WTC11 (cell line): ENCODE measurements around the gene FA2H. TPM values are rescaled to one million over a fixed set of nuclear protein-coding genes. Genes with fewer than 3 reads are reported as not detected.

Experiments used
- ATAC-seq: fragments of 200-7000 bp; cut with Tn5 transposase; 2 replicates; pipeline ENCODE4 v1.10.0; 2021; ENCODE audit warnings: mild to moderate bottlenecking, moderate library complexity
- CTCF ChIA-PET: fragments of 300-600 bp; sonication (Branson Sonifier 250); formaldehyde crosslinking; loops from one replicate; lab custom pipeline; 2021; ENCODE audit warnings: antibody characterized with exemption; lab: Charles Lee
- POLR2A ChIA-PET: fragments of 350-600 bp; sonication (Branson Sonifier 250); formaldehyde crosslinking; loops from one replicate; lab custom pipeline; 2021; ENCODE audit warnings: antibody characterized with exemption; lab: Charles Lee
- DNase-seq: peaks from one replicate; pipeline ENCODE4 v3.0.0; 2021; ENCODE audit warnings: low spot score
- H3K27ac Mint-ChIP-seq: 2 replicates; pipeline ENCODE4 v1.8.0; 2021; ENCODE audit warnings: mixed read lengths
- H3K27me3 Mint-ChIP-seq: 2 replicates; pipeline ENCODE4 v1.8.0; 2021; ENCODE audit warnings: low read depth, mild to moderate bottlenecking, moderate library complexity, mixed read lengths
- H3K36me3 Mint-ChIP-seq: 2 replicates; pipeline ENCODE4 v1.8.0; 2021; ENCODE audit warnings: mixed read lengths
- H3K4me1 Mint-ChIP-seq: 2 replicates; pipeline ENCODE4 v1.8.0; 2022; ENCODE audit warnings: mixed read lengths
- H3K4me3 Mint-ChIP-seq: 2 replicates; pipeline ENCODE4 v1.8.0; 2021; ENCODE audit warnings: mild to moderate bottlenecking, moderate library complexity, mixed read lengths
- H3K9me3 Mint-ChIP-seq: 2 replicates; pipeline ENCODE4 v1.8.0; 2021; ENCODE audit warnings: mixed read lengths
- ARID4B ChIP-seq: sonication (generic); formaldehyde crosslinking; IDR thresholded peaks from 2 replicates; pipeline ENCODE4 v1.8.0; 2023; ENCODE audit warnings: missing genetic modification reagents, mild to moderate bottlenecking, borderline replicate concordance
- ATF1 ChIP-seq: sonication (generic); formaldehyde crosslinking; IDR thresholded peaks from 2 replicates; pipeline ENCODE4 v1.8.1; 2023; ENCODE audit warnings: mild to moderate bottlenecking, moderate library complexity, missing genetic modification reagents
- CTCF ChIP-seq: fragments of 200-600 bp; IDR thresholded peaks from 2 replicates; pipeline ENCODE4 v1.8.0; 2022; ENCODE audit warnings: antibody characterized with exemption
- GABPB1 ChIP-seq: sonication (generic); formaldehyde crosslinking; IDR thresholded peaks from 2 replicates; pipeline ENCODE4 v1.8.1; 2023; ENCODE audit warnings: mild to moderate bottlenecking, missing genetic modification reagents
- GTF2I ChIP-seq: fragments of 250-450 bp; sonication (Bioruptor Pico); conservative IDR thresholded peaks from 2 replicates; pipeline ENCODE4 v1.4.0; 2021; ENCODE audit warnings: mild to moderate bottlenecking
- IRF2 ChIP-seq: sonication (generic); formaldehyde crosslinking; IDR thresholded peaks from 2 replicates; pipeline ENCODE4 v1.8.0; 2022; ENCODE audit warnings: low read depth, missing genetic modification reagents, borderline replicate concordance
- JUN ChIP-seq: sonication (generic); formaldehyde crosslinking; IDR thresholded peaks from 2 replicates; pipeline ENCODE4 v1.8.0; 2023; ENCODE audit warnings: mild to moderate bottlenecking, missing genetic modification reagents
- MAX ChIP-seq: sonication (generic); formaldehyde crosslinking; IDR thresholded peaks from 2 replicates; pipeline ENCODE4 v1.8.0; 2022; ENCODE audit warnings: mild to moderate bottlenecking, missing genetic modification reagents
- NFE2L1 ChIP-seq: sonication (generic); formaldehyde crosslinking; IDR thresholded peaks from 2 replicates; pipeline ENCODE4 v1.8.1; 2023; ENCODE audit warnings: missing genetic modification reagents
- RELA ChIP-seq: sonication (generic); formaldehyde crosslinking; IDR thresholded peaks from 2 replicates; pipeline ENCODE4 v1.8.1; 2022; ENCODE audit warnings: missing genetic modification reagents, mild to moderate bottlenecking, borderline replicate concordance
- STAT6 ChIP-seq: sonication (generic); formaldehyde crosslinking; conservative IDR thresholded peaks from 2 replicates; pipeline ENCODE4 v1.8.1; 2023; ENCODE audit warnings: mild to moderate bottlenecking, low read depth, missing genetic modification reagents, moderate library complexity
- ZNF138 ChIP-seq: sonication (generic); formaldehyde crosslinking; conservative IDR thresholded peaks from 2 replicates; pipeline ENCODE4 v1.8.1; 2022; ENCODE audit warnings: mild to moderate bottlenecking, moderate library complexity, missing genetic modification reagents
- ZNF219 ChIP-seq: sonication (generic); formaldehyde crosslinking; IDR thresholded peaks from 2 replicates; pipeline ENCODE4 v1.8.0; 2023; ENCODE audit warnings: missing genetic modification reagents, mild to moderate bottlenecking, borderline replicate concordance
- ZNF671 ChIP-seq: fragments of 250-450 bp; sonication (Bioruptor Pico); IDR thresholded peaks from 2 replicates; pipeline ENCODE4 v1.8.0; 2021; ENCODE audit warnings: mild to moderate bottlenecking
- total RNA-seq: library from RNA; stranded (reverse); gene quantifications from 3 replicates; pipeline ENCODE4 v1.2.3, GENCODE V29; 2021
- TF ChIP-seq, protein P1 (sequence below): fragments of 250-450 bp; sonication (Bioruptor Pico); IDR thresholded peaks from 2 replicates; pipeline ENCODE4 v1.9.0; 2021; ENCODE audit warnings: moderate library complexity, mild to moderate bottlenecking, inconsistent platforms, borderline replicate concordance
- TF ChIP-seq, protein P2 (sequence below): sonication (generic); formaldehyde crosslinking; IDR thresholded peaks from 2 replicates; pipeline ENCODE4 v1.8.1; 2023; ENCODE audit warnings: mild to moderate bottlenecking, moderate library complexity, missing genetic modification reagents
- TF ChIP-seq, protein P3 (sequence below): sonication (generic); formaldehyde crosslinking; IDR thresholded peaks from 2 replicates; pipeline ENCODE4 v1.8.1; 2023; ENCODE audit warnings: mild to moderate bottlenecking, missing genetic modification reagents
- TF ChIP-seq, protein P4 (sequence below): sonication (generic); formaldehyde crosslinking; IDR thresholded peaks from 2 replicates; pipeline ENCODE4 v1.8.0; 2022; ENCODE audit warnings: mild to moderate bottlenecking, missing genetic modification reagents

The FA2H gene
- total RNA-seq, 1 experiment from 2014 or later, result 10.9 TPM

DNA sequence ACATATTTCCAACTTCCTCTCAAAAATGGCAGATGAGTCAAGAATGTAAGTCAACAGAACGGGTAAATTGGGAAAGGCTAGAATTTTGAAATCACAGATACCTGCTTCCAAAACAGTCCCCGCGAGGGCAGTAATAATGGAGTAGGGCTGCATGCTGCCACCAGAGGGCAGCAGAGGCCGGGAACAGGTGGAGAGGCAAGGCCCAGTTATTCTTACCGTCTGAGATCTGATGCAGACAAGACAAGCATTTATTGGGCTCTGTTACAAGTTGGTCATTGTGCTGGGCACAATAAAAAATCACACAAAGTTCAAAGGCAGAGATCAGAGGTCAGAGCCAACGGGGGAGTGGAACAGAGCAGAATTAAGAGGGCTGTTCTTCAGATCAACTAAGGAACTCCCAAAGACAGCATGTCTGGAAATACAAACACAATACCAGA, 65.2 kb downstream of the FA2H start (continued):
- no peak for TF ChIP-seq ZNF138 (CRISPR knock-in tag)
- TF ChIP-seq CTCF, result peak; percentile 90

DNA sequence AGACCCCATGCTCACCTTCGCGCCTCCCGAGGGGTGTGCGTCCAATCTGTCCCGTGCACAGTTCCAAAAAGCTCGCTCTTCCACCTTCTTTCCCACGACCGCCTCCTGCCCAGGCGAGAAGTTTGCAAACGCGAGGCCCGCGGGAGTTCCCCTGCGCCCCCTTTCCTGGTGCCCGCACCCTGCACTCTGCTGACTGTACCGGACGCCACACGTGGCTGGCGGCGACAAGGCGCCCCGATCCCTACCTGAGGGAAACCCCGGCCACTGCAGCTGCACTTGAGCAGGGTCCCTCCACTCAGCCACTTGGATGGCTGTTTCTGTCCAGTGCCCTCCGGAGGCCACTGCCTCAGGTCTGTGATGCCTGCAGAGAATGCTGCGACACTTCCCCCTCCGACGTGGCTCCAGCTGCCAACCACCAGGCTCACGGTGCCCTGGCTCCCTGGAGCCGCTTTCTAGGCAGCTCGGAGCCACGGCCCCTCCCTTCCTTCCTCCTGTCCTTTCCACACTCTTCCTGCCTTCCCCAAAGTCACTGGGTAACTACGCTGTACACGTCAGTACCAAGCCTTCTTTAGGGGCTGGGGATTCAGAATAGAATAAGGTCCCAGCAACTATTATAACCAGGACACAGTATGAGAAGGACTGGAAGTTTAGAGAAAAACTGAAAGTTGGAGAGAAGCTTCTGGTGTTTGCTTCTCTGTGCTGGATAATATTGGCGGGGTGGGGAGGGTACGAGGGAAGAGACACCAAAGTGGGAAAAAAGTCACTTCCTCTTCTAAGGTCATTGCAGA, 74.0 kb downstream of the FA2H start, which contains the start of gene MLKL:
TSS of gene MLKL (minus strand) at position 425 of the 788 bp plus-strand sequence. CDS start 5,105 bp downstream, outside the sequence.
- Mint-ChIP-seq H3K36me3 (0 out of 2 replicates have a peak, but pooled peaks cover 1% of the 10 kb centered on the region), H3K4me3 (peak within 1 kb of the TSS; percentile 91), H3K4me1 (peaks cover 21% of the 10 kb centered on the region), H3K27me3 (peaks cover 38% of the 10 kb centered on the region), H3K27ac (peak within 1 kb of the TSS; percentile 88), H3K9me3 (no peaks in the 10 kb centered on the region)
- ChIA-PET CTCF (interaction anchor here (0.6 to 3.2 kb wide), 10 partner anchors 10 to 164 kb away, joined by 3 to 26 read pairs (median 6); partner anchors contain the start of gene RFWD3), POLR2A (interaction anchor here (1.4 kb wide), 1 partner anchor 34 kb away, joined by 4 read pairs; the partner anchor contains the start of gene RFWD3)
- ATAC-seq (peak; percentile 74), DNase-seq (peak; percentile 57)
- TF ChIP-seq, protein P1, sequence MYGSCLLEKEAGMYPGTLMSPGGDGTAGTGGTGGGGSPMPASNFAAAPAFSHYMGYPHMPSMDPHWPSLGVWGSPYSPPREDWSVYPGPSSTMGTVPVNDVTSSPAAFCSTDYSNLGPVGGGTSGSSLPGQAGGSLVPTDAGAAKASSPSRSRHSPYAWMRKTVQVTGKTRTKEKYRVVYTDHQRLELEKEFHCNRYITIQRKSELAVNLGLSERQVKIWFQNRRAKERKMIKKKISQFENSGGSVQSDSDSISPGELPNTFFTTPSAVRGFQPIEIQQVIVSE (CRISPR knock-in tag), result no peak
- TF ChIP-seq ZNF219 (no peak), ZNF671 (CRISPR knock-in tag) (no peak), GABPB1 (CRISPR knock-in tag) (peak; percentile 15; the same call in 1 of the 2 replicates), STAT6 (CRISPR knock-in tag) (no peak), JUN (CRISPR knock-in tag) (no peak), IRF2 (CRISPR knock-in tag) (no peak), GTF2I (CRISPR knock-in tag) (no peak), ATF1 (CRISPR knock-in tag) (no peak), RELA (CRISPR knock-in tag) (no peak), MAX (peak; percentile 93), ARID4B (CRISPR knock-in tag) (no peak), NFE2L1 (CRISPR knock-in tag) (no peak)
- TF ChIP-seq, protein P2, sequence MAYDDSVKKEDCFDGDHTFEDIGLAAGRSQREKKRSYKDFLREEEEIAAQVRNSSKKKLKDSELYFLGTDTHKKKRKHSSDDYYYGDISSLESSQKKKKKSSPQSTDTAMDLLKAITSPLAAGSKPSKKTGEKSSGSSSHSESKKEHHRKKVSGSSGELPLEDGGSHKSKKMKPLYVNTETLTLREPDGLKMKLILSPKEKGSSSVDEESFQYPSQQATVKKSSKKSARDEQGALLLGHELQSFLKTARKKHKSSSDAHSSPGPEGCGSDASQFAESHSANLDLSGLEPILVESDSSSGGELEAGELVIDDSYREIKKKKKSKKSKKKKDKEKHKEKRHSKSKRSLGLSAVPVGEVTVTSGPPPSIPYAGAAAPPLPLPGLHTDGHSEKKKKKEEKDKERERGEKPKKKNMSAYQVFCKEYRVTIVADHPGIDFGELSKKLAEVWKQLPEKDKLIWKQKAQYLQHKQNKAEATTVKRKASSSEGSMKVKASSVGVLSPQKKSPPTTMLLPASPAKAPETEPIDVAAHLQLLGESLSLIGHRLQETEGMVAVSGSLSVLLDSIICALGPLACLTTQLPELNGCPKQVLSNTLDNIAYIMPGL (CRISPR knock-in tag), result peak; percentile 83; the same call in 1 of the 2 replicates
- TF ChIP-seq, protein P3, sequence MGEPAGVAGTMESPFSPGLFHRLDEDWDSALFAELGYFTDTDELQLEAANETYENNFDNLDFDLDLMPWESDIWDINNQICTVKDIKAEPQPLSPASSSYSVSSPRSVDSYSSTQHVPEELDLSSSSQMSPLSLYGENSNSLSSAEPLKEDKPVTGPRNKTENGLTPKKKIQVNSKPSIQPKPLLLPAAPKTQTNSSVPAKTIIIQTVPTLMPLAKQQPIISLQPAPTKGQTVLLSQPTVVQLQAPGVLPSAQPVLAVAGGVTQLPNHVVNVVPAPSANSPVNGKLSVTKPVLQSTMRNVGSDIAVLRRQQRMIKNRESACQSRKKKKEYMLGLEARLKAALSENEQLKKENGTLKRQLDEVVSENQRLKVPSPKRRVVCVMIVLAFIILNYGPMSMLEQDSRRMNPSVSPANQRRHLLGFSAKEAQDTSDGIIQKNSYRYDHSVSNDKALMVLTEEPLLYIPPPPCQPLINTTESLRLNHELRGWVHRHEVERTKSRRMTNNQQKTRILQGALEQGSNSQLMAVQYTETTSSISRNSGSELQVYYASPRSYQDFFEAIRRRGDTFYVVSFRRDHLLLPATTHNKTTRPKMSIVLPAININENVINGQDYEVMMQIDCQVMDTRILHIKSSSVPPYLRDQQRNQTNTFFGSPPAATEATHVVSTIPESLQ (CRISPR knock-in tag), result no peak
- TF ChIP-seq, protein P4, sequence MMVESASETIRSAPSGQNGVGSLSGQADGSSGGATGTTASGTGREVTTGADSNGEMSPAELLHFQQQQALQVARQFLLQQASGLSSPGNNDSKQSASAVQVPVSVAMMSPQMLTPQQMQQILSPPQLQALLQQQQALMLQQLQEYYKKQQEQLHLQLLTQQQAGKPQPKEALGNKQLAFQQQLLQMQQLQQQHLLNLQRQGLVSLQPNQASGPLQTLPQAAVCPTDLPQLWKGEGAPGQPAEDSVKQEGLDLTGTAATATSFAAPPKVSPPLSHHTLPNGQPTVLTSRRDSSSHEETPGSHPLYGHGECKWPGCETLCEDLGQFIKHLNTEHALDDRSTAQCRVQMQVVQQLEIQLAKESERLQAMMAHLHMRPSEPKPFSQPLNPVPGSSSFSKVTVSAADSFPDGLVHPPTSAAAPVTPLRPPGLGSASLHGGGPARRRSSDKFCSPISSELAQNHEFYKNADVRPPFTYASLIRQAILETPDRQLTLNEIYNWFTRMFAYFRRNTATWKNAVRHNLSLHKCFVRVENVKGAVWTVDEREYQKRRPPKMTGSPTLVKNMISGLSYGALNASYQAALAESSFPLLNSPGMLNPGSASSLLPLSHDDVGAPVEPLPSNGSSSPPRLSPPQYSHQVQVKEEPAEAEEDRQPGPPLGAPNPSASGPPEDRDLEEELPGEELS (CRISPR knock-in tag), result no peak
